ENCODE measurements around the gene SYVN1. TPM values are rescaled to one million over a fixed set of nuclear protein-coding genes. Genes with fewer than 3 reads are reported as not detected.

The SYVN1 gene
- total and polyA plus RNA-seq, 2 donors (not counting 3 experiments of a cell fraction or from before 2014, with no cell fraction given) = 34.5 to 45.1 TPM

DNA sequence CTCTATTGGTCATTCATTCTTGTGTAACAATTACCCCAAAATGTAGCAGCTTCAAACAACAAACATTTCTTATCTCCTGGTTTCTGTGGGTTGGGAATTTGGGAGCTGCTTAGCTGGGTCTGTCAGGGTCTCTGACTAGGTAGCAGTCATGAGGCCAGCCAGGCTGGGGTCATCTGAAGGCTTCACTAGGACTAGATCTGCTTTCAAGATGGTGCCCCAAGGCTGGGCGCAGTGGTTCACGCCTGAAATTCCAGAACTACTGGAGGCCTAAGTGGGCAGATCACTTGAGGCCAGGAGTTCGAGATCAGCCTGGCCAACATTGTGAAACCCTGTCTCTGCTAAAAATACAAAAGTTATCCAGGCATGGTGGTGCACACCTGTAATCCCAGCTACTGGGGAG lies 22.6 kb upstream of the SYVN1 start:
- TF ChIP-seq MYC (IDR thresholded peaks at IDR 0.05; ENCODE audit: low read depth, low read length) (no peak), EZH2 (IDR thresholded peaks at IDR 0.05; ENCODE audit: borderline replicate concordance, low read depth, low read length, severe bottlenecking) (no peak), GATA2 (IDR thresholded peaks at IDR 0.05; ENCODE audit: insufficient read depth, insufficient read length, low read depth, low read length) (no peak), FOS (IDR thresholded peaks at IDR 0.05; ENCODE audit: borderline replicate concordance, insufficient read depth, low read length) (no peak), POLR2AphosphoS5 (IDR thresholded peaks at IDR 0.05; ENCODE audit: insufficient read depth, low read depth, low read length) (no peak), POLR2A (IDR thresholded peaks at IDR 0.05; ENCODE audit: low read depth, low read length) (no peak), JUN (IDR thresholded peaks at IDR 0.05; ENCODE audit: borderline replicate concordance, insufficient read depth, insufficient read length, low read depth) (no peak)
- TF ChIP-seq, protein P1, sequence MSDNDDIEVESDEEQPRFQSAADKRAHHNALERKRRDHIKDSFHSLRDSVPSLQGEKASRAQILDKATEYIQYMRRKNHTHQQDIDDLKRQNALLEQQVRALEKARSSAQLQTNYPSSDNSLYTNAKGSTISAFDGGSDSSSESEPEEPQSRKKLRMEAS (IDR thresholded peaks at IDR 0.05; ENCODE audit: insufficient read depth, insufficient read length) = no peak
- TF ChIP-seq, protein P2, sequence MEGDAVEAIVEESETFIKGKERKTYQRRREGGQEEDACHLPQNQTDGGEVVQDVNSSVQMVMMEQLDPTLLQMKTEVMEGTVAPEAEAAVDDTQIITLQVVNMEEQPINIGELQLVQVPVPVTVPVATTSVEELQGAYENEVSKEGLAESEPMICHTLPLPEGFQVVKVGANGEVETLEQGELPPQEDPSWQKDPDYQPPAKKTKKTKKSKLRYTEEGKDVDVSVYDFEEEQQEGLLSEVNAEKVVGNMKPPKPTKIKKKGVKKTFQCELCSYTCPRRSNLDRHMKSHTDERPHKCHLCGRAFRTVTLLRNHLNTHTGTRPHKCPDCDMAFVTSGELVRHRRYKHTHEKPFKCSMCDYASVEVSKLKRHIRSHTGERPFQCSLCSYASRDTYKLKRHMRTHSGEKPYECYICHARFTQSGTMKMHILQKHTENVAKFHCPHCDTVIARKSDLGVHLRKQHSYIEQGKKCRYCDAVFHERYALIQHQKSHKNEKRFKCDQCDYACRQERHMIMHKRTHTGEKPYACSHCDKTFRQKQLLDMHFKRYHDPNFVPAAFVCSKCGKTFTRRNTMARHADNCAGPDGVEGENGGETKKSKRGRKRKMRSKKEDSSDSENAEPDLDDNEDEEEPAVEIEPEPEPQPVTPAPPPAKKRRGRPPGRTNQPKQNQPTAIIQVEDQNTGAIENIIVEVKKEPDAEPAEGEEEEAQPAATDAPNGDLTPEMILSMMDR (IDR thresholded peaks at IDR 0.05; ENCODE audit: extremely low read depth in 1 of 2, insufficient read depth in 1 of 2, low read depth in 1 of 2, low read length in 2 of 2) = no peak
- Histone ChIP-seq H3K27me3 (ENCODE audit: control insufficient read depth in 2 of 2, insufficient read depth in 2 of 2, low read length in 2 of 2) (peaks cover 2 to 4% of the 10 kb centered on the region in 2 experiments), H3K4me2 (ENCODE audit: insufficient read depth, low read length) (no peak overlapping the region), H3K27ac (ENCODE audit: insufficient read depth, low read depth, low read length) (no peak overlapping the region), H4K20me1 (replicated peaks; ENCODE audit: control insufficient read depth, extremely low read depth, insufficient read depth, low read length) (no peaks in the 10 kb centered on the region), H3K4me3 (replicated peaks in 1 of 3; ENCODE audit: insufficient read depth in 1 of 3, low read depth in 1 of 3, low read length in 3 of 3) (no peak overlapping the region), H3K36me3 (ENCODE audit: control insufficient read depth in 2 of 2, extremely low read depth in 1 of 2, insufficient read depth in 2 of 2, low read length in 2 of 2) (no peaks in the 10 kb centered on the region), H3K9ac (replicated peaks; ENCODE audit: extremely low read depth, insufficient read depth, low read length) (no peak overlapping the region), H3K79me2 (ENCODE audit: control insufficient read depth, insufficient read depth, low read length) (no peaks in the 10 kb centered on the region), H3K9me3 (replicated peaks; ENCODE audit: control insufficient read depth, insufficient read depth, low read length) (no peaks in the 10 kb centered on the region), H3K9me1 (replicated peaks; ENCODE audit: control insufficient read depth, extremely low read depth, insufficient read depth, low read length) (no peaks in the 10 kb centered on the region), H2AFZ (ENCODE audit: low read depth, low read length) (no peak overlapping the region), H3K4me1 (ENCODE audit: control insufficient read depth, extremely low read depth, insufficient read depth, low read length) (no peaks in the 10 kb centered on the region)
- dilution Hi-C loops (cut with MboI; ENCODE audit: extremely low pct_ligation_motif_present, low sequenced_read_pairs) (no loop called here), intact Hi-C loops (cut with micrococcal nuclease) (no loop called here)
- ChIA-PET CTCF (interaction anchor here (1.0 to 1.4 kb wide), 2 partner anchors 8 to 22 kb away, joined by 3 to 4 read pairs; no protein-coding TSS in a partner anchor), POLR2A (interaction anchor here (0.6 kb wide), 1 partner anchor 8 kb away, joined by 4 read pairs; no protein-coding TSS in a partner anchor)
- DNase-seq (ENCODE audit: low read depth, low spot score) (no peak), FAIRE-seq (no peak)
- no TSS peak for BruUV-seq (replicated peaks)

All from endothelial cell of umbilical vein (primary cell).